Suprapubic skin (tissue), 4 donors: ENCODE results near the gene MYL12A. TPM values are rescaled to one million over a fixed set of nuclear protein-coding genes. Genes with fewer than 3 reads are reported as not detected.

Source experiments
- DNase-seq, 2 donors: peaks; one replicate each; pipeline ENCODE4 v3.0.0-alpha.2; 2019; ENCODE audit warnings: low spot score in 2 of 2
- H3K27ac ChIP-seq: fragments of 200-600 bp; sonication (generic); one replicate; pipeline ENCODE4 v1.5.1; 2019
- H3K27me3 ChIP-seq: fragments of 200-600 bp; sonication (generic); one replicate; pipeline ENCODE4 v1.5.1; 2019
- H3K36me3 ChIP-seq: fragments of 200-600 bp; sonication (generic); one replicate; pipeline ENCODE4 v1.5.1; 2019
- H3K4me1 ChIP-seq: fragments of 200-600 bp; sonication (generic); one replicate; pipeline ENCODE4 v1.5.1; 2019
- H3K4me3 ChIP-seq: fragments of 200-600 bp; sonication (generic); one replicate; pipeline ENCODE4 v1.5.1; 2019; ENCODE audit warnings: mild to moderate bottlenecking
- H3K9me3 ChIP-seq: fragments of 200-600 bp; sonication (generic); one replicate; pipeline ENCODE4 v1.5.1; 2019
- CTCF ChIP-seq, 2 donors: fragments of 200-600 bp in 1 of 2; fragments of 450-650 bp in 1 of 2; sonication (generic) in 1 of 2; IDR thresholded peaks; one replicate each; pipeline ENCODE4 v1.5.1; 2016 to 2019; ENCODE audit warnings: antibody characterized with exemption in 2 of 2, mild to moderate bottlenecking in 1 of 2, moderate library complexity in 1 of 2
- EP300 ChIP-seq: sonication (generic); formaldehyde crosslinking; IDR thresholded peaks from one replicate; pipeline ENCODE4 v1.6.1; 2017; ENCODE audit warnings: antibody characterized with exemption
- POLR2A ChIP-seq, 2 donors: fragments of 450-650 bp; IDR thresholded peaks; one replicate each; pipeline ENCODE4 v1.6.1; 2017; ENCODE audit warnings: antibody characterized with exemption in 2 of 2, mild to moderate bottlenecking in 2 of 2, moderate library complexity in 2 of 2
- POLR2AphosphoS5 ChIP-seq, 3 donors: sonication (generic); formaldehyde crosslinking; IDR thresholded peaks; one replicate each; pipeline ENCODE4 v1.6.1; 2017; ENCODE audit warnings: antibody characterized with exemption in 3 of 3
- WGBS: methylation state at CpG from one replicate; pipeline ENCODE4 v1.1.5; 2018; 5-methylcytosine and 5-hydroxymethylcytosine counted together
- total RNA-seq, 4 donors: library from RNA; depleted of rRNA; stranded (reverse); fragments of >200 nt; gene quantifications; one replicate each; pipeline ENCODE4 v1.1.0, GENCODE V29; 2016

Gene MYL12A
- total RNA-seq, 4 donors from 2014 or later = 190 to 259 (median 242) TPM

- Histone ChIP-seq H3K27ac (no peak overlapping the region), H3K4me3 (no peak overlapping the region), H3K36me3 (peaks cover 55% of the 10 kb centered on the region), H3K4me1 (peaks cover 19% of the 10 kb centered on the region), H3K9me3 (no peaks in the 10 kb centered on the region), H3K27me3 (no peaks in the 10 kb centered on the region)
- 96% methylated on average over 2 of the region's 2 CpGs for WGBS
- TF ChIP-seq POLR2A (IDR thresholded peaks at IDR 0.05) (no peak), CTCF (IDR thresholded peaks at IDR 0.05) (no peak), EP300 (no peak), POLR2AphosphoS5 (IDR thresholded peaks at IDR 0.05) (no peak)
- no peak for DNase-seq
Observed at GRCh38 chr18:3257627-3258120, 10.1 kb downstream of the MYL12A start.

GRCh38 chr18:3260995-3261372 is 13.4 kb downstream of the MYL12A start:
- peak overlapping the region; percentile 87 for H3K4me3 ChIP-seq
- DNase-seq = no peak
- peaks cover 48% of the 10 kb centered on the region for H3K4me1 ChIP-seq
- whole genome bisulfite sequencing = 12% methylated on average over 5 of the region's 5 CpGs
- H3K36me3 ChIP-seq = peaks cover 28% of the 10 kb centered on the region
- H3K9me3 ChIP-seq = no peaks in the 10 kb centered on the region
- H3K27me3 ChIP-seq = no peaks in the 10 kb centered on the region
- no peak for TF ChIP-seq POLR2AphosphoS5 (IDR thresholded peaks at IDR 0.05)
- peak; percentile 20 for TF ChIP-seq EP300
- no peak for TF ChIP-seq POLR2A (IDR thresholded peaks at IDR 0.05)
- TF ChIP-seq CTCF (IDR thresholded peaks at IDR 0.05) = no peak
- peak overlapping the region; percentile 96 for H3K27ac ChIP-seq

GRCh38 chr18:3261373-3262233 is 14.0 kb downstream of the MYL12A start, which contains the start of gene MYL12B:
MYL12B (plus strand) TSS chr18:3262133; CDS start chr18:3272899, 10,766 bp downstream.
- Histone ChIP-seq H3K4me1 (peaks cover 54% of the 10 kb centered on the region), H3K27ac (peak within 1 kb of the TSS; percentile 96), H3K9me3 (no peaks in the 10 kb centered on the region), H3K27me3 (no peaks in the 10 kb centered on the region), H3K4me3 (peak within 1 kb of the TSS; percentile 87), H3K36me3 (peaks cover 21% of the 10 kb centered on the region)
- peak; percentile 92 to 93 for DNase-seq
- TF ChIP-seq POLR2AphosphoS5 (IDR thresholded peaks at IDR 0.05) (peak in 2 of 3 donors; percentile 61 to 95), POLR2A (IDR thresholded peaks at IDR 0.05) (peak in 1 of 2 donors; percentile 72), CTCF (IDR thresholded peaks at IDR 0.05) (no peak), EP300 (no peak)
- 1% methylated on average over 20 of the region's 84 CpGs for WGBS

- Histone ChIP-seq H3K4me1 (peaks cover 56% of the 10 kb centered on the region), H3K27ac (peak overlapping the region; percentile 96), H3K27me3 (no peaks in the 10 kb centered on the region), H3K9me3 (no peaks in the 10 kb centered on the region), H3K36me3 (peaks cover 13% of the 10 kb centered on the region), H3K4me3 (peak overlapping the region; percentile 87)
- no peak for TF ChIP-seq POLR2AphosphoS5 (IDR thresholded peaks at IDR 0.05)
- TF ChIP-seq CTCF (IDR thresholded peaks at IDR 0.05) = no peak
- TF ChIP-seq EP300 = no peak
- no peak for TF ChIP-seq POLR2A (IDR thresholded peaks at IDR 0.05)
- WGBS = under 1% methylated on average over 23 of the region's 69 CpGs
- DNase-seq = no peak
Observed at GRCh38 chr18:3262234-3263131, 14.9 kb downstream of the MYL12A start.
